Activated effector memory CD4-positive, alpha-beta T cell treated with Interleukin-2 at 50 U/mL for 16 hours (primary cell): ENCODE measurements around the gene PRPF38B.

Source experiments
- DNase-seq: peaks from one replicate; pipeline ENCODE4 v3.0.0-alpha.2; 2020

Gene PRPF38B

DNA sequence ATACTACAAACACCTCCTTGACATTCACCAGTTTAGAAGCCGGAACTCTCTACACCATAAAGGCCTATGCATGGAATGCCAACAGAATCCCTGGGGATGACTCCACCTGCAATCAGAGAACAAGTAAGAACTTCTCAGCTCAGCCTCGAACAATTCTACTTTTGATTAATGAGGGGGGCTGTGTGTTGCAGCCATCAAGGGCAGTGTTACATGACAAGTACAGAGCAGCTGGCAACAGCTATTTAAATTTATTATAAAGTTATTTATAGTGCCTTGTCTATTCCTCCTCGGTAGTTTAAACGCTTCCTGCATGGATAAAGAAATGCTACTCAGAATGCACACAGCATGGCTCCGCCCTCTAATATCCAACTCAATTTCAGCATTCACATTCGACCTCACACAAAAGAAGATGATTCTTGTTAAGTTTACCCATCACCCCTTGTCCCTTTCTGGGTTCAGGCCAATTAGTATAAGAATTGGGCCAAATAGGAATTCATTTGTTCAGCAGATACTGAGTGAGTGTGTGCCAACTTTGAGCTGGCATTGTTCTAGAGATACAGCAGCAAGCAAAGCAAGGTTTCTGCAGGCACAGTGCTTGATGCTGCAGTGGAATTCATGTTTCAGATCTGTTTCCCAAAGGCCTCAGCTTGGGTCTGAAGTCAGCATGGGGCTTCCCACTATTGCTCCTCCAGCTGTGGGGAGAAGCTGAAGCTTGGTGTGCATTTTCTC, 27.0 kb downstream of the PRPF38B start:
- DNase-seq, result no peak

DNA sequence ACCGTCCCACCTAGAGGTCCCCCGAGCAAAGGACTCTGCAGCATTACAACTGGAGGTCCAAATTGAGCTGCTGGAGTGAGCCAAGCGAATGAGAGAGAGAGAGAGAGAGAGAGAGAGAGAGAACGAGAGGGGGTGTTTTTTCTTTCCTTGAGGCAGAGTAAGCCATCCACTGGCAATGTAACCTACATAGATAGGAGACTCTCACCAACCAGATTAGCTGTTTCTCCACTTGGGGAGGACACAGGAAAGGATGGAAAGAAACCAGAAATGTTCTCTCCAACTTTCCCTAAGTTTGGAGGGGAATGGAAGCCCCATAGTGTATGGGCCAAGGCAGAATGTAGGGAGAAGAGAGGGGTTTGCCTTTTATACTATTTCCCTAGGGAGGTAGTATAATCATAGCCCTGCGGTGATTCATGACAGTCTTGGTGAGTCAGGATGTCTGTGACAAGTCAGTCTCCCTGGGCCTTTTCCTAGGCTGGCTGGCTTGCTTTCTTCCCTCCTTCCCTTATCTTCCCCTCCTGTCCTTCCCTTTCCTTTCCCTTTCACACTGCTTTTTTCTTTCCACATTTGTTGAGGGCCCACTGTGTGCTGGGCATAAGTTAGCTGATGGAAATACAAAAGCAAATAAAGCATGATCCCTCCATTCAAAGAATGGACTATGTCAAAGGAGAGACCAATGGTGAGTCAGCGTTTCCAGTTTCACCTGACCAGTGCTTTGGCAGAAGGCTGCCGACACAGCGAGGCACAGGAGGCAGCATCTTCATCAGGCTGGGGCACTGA, 27.7 kb downstream of the PRPF38B start:
- DNase-seq, result no peak

DNA sequence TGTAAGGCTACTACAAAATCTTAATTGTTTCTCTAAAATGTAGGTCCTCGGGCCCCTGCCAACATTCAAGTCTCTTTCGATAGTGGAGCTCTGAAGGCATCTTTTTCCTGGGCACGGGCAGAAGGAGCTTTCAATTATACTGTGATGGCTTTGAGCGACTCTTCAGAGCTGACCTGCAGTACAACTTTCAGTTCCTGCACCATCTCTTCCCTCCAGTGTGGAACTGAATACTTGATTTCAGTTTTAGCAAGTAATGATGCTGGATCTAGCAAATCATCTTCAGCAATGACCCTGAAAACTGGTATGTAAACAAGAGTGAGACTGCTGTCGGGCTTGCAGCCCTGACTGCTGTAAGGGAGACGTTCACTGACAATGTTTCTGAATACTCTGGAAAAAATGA, 30.2 kb downstream of the PRPF38B start:
- DNase-seq, result no peak

DNA sequence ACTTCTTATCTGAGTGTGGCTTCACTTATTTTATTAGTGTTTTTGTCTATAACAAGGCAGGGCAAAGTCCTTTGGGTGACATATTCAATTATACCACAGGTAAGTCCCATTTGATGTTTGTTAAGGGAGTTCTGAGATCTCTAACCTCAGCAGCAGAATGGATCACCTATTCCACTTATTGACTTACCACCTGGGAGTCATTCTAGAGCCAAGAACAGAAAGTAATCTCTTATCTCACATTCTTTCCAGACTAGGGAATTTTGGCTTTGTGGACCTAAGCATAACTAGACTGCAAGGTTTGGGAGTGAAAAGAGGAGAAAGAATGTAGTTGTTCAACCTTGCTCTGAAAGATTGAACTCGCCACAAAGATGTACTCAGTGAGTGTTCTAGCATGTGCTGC, 33.8 kb downstream of the PRPF38B start:
- DNase-seq, result no peak

DNA sequence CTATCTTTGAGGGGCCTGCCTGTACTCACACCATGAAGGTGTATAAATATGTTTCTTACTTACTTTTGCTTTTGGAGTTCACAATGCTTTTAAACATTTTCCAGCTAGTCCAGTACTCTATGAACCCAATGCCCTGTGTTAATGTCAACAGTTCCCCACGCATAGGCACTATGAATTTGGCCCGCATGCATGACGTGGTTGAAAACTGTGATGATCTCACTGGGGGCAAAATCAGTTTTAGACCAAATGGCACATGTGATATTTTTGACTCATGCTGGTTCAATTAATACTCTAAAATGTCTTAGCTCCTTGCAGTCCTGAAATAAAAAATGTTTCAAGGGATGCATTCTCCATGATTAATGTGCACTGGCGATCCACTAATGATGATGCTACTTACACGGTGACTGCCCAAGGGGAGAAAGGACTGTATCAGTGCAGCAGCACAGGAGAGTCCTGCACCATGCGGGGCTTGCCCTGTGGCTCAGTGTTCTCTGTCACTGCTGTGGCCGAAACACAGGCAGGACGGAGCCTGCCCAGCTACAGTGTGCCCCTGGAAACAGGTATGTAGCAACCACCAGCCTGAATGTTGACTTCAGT, 36.3 kb downstream of the PRPF38B start:
- no peak for DNase-seq

DNA sequence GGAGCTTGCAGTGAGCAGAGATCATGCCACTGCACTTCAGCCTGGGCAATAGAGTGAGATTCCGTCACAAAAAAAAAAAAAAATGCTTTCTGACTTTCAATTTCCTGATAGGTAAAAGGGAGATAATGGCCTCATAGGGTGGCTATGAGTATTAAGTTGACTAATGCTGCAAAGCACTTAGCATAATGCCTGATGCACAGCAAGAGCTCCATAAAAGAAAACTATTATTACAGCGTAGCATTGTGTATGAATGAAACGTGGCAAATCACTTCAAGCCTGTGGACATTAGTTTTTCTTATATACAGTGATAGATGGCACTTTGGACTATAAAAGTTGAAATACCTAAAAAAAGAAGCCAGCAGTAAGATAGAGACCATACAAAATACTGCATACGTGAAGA, 37.4 kb downstream of the PRPF38B start:
- DNase-seq, result no peak

DNA sequence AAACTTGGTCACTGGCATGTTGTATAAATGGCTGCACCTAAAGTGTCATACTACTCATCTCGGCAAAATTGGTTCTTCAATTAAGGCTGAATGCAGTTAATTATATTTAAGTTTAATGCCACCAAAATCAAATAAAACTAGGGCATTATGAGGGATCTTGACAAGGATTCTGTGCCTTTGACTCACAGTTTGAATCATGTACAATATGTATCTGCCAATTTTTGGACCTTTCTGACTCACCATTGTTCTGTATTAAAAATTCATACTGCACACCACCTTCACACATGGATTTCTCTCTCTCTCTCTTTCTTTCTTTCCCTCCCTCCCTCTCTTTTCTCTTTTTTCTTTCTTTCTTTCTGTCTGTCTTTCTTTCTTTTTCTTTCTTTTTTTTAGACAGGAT, 40.3 kb downstream of the PRPF38B start:
- no peak for DNase-seq

DNA sequence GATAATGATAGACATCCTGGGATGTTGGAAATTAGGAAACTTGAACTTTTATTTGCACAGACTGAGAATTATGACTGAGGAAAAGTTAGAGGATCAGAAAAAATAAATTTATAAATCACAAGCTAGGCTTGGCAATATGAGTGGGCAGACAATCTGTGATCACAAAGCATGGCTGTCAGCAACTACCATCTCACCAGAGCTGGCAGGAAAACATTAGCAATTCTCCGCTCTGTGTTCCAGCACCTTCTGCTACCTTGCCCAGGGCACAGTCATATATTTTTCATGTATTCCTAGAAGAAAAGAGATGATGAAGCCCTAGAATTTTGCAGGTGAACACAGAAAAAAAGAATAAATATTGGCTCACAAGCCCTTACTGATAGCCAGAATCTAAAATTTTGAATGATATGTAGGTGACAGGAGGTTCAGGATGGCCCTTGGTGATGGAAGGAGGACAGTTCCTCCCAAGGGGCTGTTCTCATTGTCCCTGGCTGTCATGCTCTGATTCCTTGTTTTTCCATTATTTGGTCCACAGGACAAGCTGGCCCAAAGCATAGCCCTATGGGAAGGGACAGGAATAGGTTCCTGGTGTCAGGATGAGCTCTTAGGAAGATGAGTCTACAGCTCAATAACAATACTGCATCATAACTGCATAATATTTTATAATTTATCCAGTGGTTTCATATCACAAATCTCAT, 42.2 kb downstream of the PRPF38B start:
- DNase-seq, result no peak

DNA sequence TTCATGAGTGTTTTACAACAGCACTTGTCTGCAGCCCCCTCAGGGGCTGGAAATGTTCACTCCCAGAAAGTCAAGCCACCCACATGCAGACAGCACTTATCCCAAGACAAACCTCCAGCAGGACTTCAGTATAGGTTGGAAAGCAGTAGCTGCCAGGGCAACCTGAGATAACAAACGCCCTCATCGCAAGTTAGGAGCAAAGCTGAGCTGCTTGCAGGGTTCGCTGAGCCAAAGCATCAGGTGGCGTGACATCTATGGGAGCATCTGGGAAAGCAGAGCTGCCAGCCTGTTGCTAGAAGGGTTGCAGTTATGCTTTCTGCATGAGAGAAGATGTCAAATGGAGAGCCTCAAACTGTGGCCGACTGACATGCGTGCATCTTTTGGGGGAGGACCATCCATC, 50.1 kb downstream of the PRPF38B start:
- DNase-seq, result no peak

DNA sequence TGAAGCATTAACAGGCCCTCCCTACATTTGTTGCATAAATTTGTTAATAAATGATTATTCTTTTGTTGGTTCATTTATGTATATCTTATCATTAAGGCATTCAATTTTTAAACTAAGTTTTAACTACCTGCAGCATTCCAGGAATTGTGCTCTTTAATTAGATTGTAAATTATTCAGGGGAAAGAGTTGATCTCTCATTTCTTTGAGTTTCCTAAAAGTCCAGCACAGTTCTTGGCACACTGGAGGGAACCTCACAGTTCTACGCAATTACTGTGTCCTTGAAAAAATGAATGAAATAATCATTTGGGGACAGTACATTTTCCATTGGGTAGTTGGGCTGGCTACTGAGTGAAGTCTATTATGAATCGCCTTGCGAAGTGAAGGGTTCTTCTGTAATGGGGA, 53.9 kb downstream of the PRPF38B start:
- no peak for DNase-seq

DNA sequence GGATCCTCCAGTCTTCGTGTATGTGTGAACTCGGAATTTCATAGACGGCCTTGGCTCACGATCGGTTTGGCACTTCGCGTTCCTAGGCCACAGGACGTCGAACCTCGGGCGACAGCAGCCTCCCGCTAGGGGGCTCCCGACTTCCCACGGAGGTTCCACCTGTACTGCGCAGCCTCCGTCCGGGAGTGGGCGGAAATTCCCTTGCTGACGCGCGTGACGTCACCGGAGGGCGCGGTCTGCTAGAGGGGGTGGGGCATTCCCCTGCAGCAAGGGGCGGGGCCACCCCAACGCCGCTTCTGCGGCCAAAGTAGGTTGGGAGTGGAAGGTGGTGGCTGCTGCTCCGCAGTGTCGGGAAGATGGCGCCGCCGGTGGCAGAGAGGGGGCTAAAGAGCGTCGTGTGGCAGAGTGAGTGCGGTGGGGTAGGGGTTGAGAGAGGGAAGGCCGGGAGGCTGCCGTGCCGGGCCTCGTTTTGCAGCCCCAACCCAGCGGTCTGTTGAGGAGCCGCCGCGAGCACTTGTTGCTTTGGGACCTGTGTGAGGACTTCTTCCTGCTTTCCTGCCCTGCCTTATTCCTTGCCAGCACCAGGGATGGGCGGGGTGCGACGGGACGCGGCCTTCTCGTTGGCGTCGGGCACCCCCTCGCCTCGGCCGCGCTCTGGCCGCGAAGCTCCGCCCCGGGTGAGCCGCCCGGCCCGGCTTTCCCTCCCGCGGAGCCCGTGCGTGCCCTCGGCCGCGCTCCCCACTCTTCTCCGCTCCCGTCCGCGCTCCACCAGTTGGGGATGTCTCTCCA, 54.5 kb downstream of the PRPF38B start, which contains the start of gene STXBP3:
STXBP3 (plus strand) TSS at position 293 of the 789 bp plus-strand sequence; CDS start at position 357, 64 bp downstream.
- DNase-seq, result peak; percentile 99

DNA sequence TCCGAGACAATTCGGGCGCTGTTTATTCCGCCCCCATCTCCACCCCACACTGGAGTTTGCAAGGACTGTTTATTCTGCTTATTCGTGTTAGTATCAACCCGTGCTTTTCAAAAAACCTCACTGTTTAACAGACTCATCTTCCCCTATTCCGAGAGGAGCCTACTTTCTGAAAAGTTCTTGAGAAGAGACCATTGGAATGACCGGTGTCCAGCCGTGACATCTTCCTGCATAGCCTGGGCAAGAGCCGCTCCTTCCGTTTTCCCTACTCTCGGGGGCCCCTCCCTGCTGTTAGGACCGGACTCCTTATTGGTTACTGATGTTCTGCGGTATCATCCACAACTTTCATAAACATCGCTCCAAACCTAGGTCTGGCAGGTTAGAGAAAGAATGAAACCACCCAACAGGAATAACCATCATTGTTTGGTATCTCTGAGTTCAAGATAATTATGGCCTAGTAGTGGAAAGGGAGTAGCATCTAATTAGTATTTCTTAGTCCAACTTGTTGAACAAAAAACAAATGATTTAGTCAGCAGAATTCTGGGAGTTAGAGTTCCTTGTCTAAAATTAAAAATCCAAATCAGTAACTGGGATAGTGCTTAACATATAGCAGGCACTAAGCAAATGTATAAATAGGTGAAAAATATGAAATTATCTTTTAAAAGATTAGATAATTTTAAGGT, 55.2 kb downstream of the PRPF38B start:
- DNase-seq, result peak; percentile 2

DNA sequence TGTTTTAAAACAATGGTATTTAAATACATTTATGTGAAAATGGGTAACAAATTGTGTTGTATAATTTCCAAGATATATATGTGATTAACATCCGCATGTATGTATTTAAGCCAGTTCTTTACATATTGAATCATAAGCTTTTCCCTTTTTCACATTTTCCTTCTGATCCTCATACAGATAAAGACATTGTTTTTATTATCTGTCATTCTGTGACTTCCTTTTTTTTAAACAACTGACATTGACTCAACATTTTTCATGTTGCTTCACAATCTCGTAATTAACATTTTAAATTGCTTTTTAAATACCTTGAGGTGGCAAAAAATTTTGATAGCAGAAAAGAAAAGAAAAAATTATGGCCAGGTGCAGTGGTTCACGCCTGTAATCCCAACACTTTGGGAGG, 55.8 kb downstream of the PRPF38B start:
- DNase-seq, result no peak

DNA sequence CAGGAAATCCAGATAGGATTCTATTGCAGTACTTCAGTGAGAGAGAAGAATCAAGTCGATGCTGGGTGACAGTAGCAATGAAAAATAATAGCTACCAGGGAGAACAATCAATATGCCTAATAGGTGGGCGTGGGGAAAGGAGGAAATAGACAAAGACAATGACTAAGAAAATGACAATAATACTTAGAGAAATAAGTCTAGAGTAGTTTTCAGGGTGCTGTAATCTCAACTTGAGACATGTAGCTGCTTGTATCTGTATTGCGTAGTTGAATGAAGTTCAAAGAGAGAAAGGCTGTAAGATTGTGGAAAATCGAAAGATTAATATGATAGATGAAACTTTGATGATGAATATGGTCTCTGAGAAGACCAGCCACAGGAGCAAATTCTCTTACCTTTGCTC, 57.0 kb downstream of the PRPF38B start:
- DNase-seq, result no peak

DNA sequence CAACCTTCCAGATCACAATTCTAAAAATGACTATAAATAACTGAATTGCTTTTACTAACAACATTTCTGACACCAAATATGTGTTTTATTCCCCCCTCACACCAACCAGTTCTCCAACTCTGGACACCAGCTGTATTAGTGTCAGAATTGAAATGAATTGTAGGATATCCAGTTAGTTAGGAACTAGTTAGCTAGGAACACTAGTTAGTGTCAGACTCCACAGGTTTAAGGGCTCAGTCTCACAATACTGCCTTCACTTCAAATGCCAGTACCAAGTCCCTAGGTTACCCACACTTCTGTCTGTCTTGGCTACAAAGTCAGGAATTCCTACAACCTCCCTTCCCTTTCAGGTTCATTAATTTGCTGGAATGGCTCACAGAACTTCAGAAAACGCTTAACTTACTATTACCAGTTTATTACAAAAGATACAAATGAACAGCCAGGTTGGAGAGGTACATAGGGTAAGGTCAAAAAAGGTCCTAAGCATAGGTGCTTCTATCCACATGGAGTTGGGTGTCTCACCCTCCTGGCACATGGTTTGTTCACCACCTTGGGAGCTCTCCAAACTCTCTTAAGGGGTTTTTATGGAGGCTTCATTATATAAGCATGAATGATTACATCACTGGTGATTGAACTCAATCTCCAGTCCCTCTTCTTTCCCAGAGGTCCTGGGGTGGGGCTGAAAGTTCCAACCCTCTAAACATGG, 58.5 kb downstream of the PRPF38B start:
- DNase-seq, result no peak
